Kidney (tissue), 14 donors: ENCODE data around the gene ARHGEF17. TPM values are rescaled to one million over a fixed set of nuclear protein-coding genes. Genes with fewer than 3 reads are reported as not detected.
"Not testable (repeated sequence)": the region's sequence is repeated elsewhere in the genome, so short reads cannot be mapped to it uniquely, and the experiment has no call there.

Source experiments
- DNase-seq, 5 donors: peaks; one replicate each; pipeline ENCODE4 v3.0.0-alpha.2; 2013 to 2020
- FAIRE-seq: peaks from 2 replicates; lab custom pipeline; 2012; peaks lifted over from hg19 to GRCh38; lab: Jason Lieb, UNC
- H3K27ac ChIP-seq, 2 donors: one replicate each; pipeline ENCODE4 v1.7.0; 2013; ENCODE audit warnings: low read depth in 2 of 2, low read length in 2 of 2, inconsistent platforms in 1 of 2
- H3K27me3 ChIP-seq: one replicate; pipeline ENCODE4 v1.7.1; 2013; ENCODE audit warnings: low read length, inconsistent platforms; ENCODE audit not compliant: control insufficient read depth, insufficient read depth
- H3K36me3 ChIP-seq, 3 donors: one replicate each; pipeline versions ENCODE4 v1.7.0 to v1.7.1; 2013; ENCODE audit warnings: low read length in 3 of 3, control low read depth in 1 of 3, inconsistent platforms in 1 of 3; ENCODE audit not compliant: insufficient read depth in 3 of 3, control insufficient read depth in 2 of 3
- H3K4me1 ChIP-seq, 3 donors: one replicate each; pipeline versions ENCODE4 v1.7.0 to v1.7.1; 2013; ENCODE audit warnings: low read length in 3 of 3, inconsistent platforms in 1 of 3, low read depth in 1 of 3; ENCODE audit not compliant: control insufficient read depth in 2 of 3, insufficient read depth in 2 of 3
- H3K4me3 ChIP-seq, 3 donors: one replicate each; pipeline versions ENCODE4 v1.7.0 to v1.8.1; 2013; ENCODE audit warnings: low read length in 3 of 3, control low read depth in 1 of 3, inconsistent platforms in 1 of 3
- H3K9ac ChIP-seq, 3 donors: one replicate each; pipeline versions ENCODE4 v1.7.0 to v1.7.1; 2013; ENCODE audit warnings: low read length in 3 of 3, control low read depth in 1 of 3, inconsistent platforms in 1 of 3
- H3K9me3 ChIP-seq, 3 donors: one replicate each; pipeline versions ENCODE4 v1.7.0 to v1.7.1; 2013; ENCODE audit warnings: low read length in 3 of 3, control low read depth in 1 of 3, inconsistent platforms in 1 of 3; ENCODE audit not compliant: control insufficient read depth in 2 of 3, insufficient read depth in 1 of 3
- CTCF ChIP-seq: IDR thresholded peaks from 3 replicates; pipeline ENCODE4 v1.5.1; 2012; ENCODE audit warnings: mild to moderate bottlenecking, moderate library complexity, borderline replicate concordance; ENCODE audit not compliant: insufficient read depth; ENCODE audit errors: extremely low read depth
- intact Hi-C: fragments of 100-400 bp; cut with DNase I; formaldehyde crosslinking; loops from one replicate; pipeline ENCODE4 v1.11.1; 2022
- polyA plus RNA-seq: library from polyadenylated mRNA; stranded (reverse); fragments of 350-450 nt; fragmentation: Illumina TruSeq; extraction: RNeasy Lipid Tissue Mini Kit (QIAGEN cat#74804); gene quantifications from one replicate; pipeline ENCODE4 v1.2.3, GENCODE V29; 2014; ENCODE audit warnings: low read depth, low replicate concordance; ENCODE audit not compliant: insufficient read depth
- total RNA-seq: library from RNA; stranded (reverse); fragmentation: NEBNext Ultra II Directional; extraction: Animal tissue kit (Norgen Biotek cat#: 25700); gene quantifications from one replicate; pipeline ENCODE4 v1.2.1, GENCODE V29; 2021
- donor health status: control.
- donor health status: control.
- donor health status: control.
- donor health status: control.
- donor health status: control.
- donor health status: DM: yes; HTN: yes; CAD: no.
- donor health status: Normal renal cell carcinoma (clear cell type).

Gene ARHGEF17
- total and polyA plus RNA-seq, 2 donors from 2014 or later: 36.6 to 68.2 TPM

- no peak within 1 kb of the TSS for H3K9ac ChIP-seq
- TF ChIP-seq CTCF: no peak
- no peaks in the 10 kb centered on the region for H3K9me3 ChIP-seq
- H3K27me3 ChIP-seq: no peaks in the 10 kb centered on the region
- FAIRE-seq: no peak
- peak in 1 of 5 donors; percentile 36 for DNase-seq
- no peaks in the 10 kb centered on the region for H3K36me3 ChIP-seq
- H3K4me1 ChIP-seq: peaks cover 0 to 23% (median 18%) of the 10 kb centered on the region in 3 donors
- intact Hi-C loops: no loop called here
- H3K4me3 ChIP-seq: no peak within 1 kb of the TSS
- H3K27ac ChIP-seq: peak within 1 kb of the TSS in 1 of 2 donors; percentile 20
Measured at GRCh38 chr11:73271936-73272679, 36.0 kb upstream of the ARHGEF17 start, which contains the start of gene P2RY6. P2RY6 (plus strand) TSS chr11:73272338; CDS start chr11:73296519, 24,181 bp downstream.

- no peak overlapping the region for H3K9ac ChIP-seq
- H3K9me3 ChIP-seq: no peaks in the 10 kb centered on the region
- no peak for TF ChIP-seq CTCF
- no peaks in the 10 kb centered on the region for H3K27me3 ChIP-seq
- FAIRE-seq (no peak), DNase-seq (no peak)
- H3K36me3 ChIP-seq: no peaks in the 10 kb centered on the region
- H3K27ac ChIP-seq: no peak overlapping the region
- intact Hi-C loops: no loop called here
- peaks cover 0 to 23% (median 18%) of the 10 kb centered on the region in 3 donors for H3K4me1 ChIP-seq
- no peak overlapping the region for H3K4me3 ChIP-seq
Measured at GRCh38 chr11:73272680-73273038, 35.4 kb upstream of the ARHGEF17 start.

- peaks cover 0 to 23% (median 18%) of the 10 kb centered on the region in 3 donors for H3K4me1 ChIP-seq
- TF ChIP-seq CTCF: no peak
- intact Hi-C loops: no loop called here
- H3K27me3 ChIP-seq: no peaks in the 10 kb centered on the region
- DNase-seq (peak in 1 of 5 donors; percentile 13), FAIRE-seq (no peak)
- no peak overlapping the region for H3K27ac ChIP-seq
- H3K4me3 ChIP-seq: no peak overlapping the region
- H3K36me3 ChIP-seq: no peaks in the 10 kb centered on the region
- no peak overlapping the region for H3K9ac ChIP-seq
- H3K9me3 ChIP-seq: no peaks in the 10 kb centered on the region
Measured at GRCh38 chr11:73273222-73273895, 34.7 kb upstream of the ARHGEF17 start.

GRCh38 chr11:73274191-73274590, 33.9 kb upstream of the ARHGEF17 start:
- H3K4me3 ChIP-seq, FAIRE-seq: not testable (repeated sequence)

More at GRCh38 chr11:73274191-73274590, 33.9 kb upstream of the ARHGEF17 start:
- DNase-seq, H3K27me3 ChIP-seq, intact Hi-C loops, H3K9ac ChIP-seq, H3K36me3 ChIP-seq, H3K27ac ChIP-seq, H3K9me3 ChIP-seq: not testable (repeated sequence)
- peaks cover 0 to 21% (median 18%) of the 10 kb centered on the region in 3 donors for H3K4me1 ChIP-seq
